HepG2 (cell line): ENCODE data around the gene NEGR1. TPM values are rescaled to one million over a fixed set of nuclear protein-coding genes. Genes with fewer than 3 reads are reported as not detected.

Experiments used
- ATAC-seq: fragments of 200-7000 bp; cut with Tn5 transposase; 3 replicates; pipeline ENCODE4 v1.9.1; 2020; ENCODE audit warnings: mild to moderate bottlenecking, moderate library complexity
- BruUV-seq: library from RNA; stranded (reverse); fragments of 400-500 nt; replicated peaks from 2 replicates; lab custom pipeline; 2021; lab: Mats Ljungman, UMichigan
- CTCF ChIA-PET: fragments of 300-600 bp; formaldehyde crosslinking; extraction: SDS; loops from one replicate; lab custom pipeline; 2021; ENCODE audit warnings: low total read pairs, inconsistent platforms, low intra/inter-chr PET ratio; lab: Yijun Ruan, JAX
- POLR2A ChIA-PET: fragments of 350-600 bp; sonication (Branson Sonifier 250); formaldehyde crosslinking; loops from one replicate; lab custom pipeline; 2020; ENCODE audit warnings: antibody characterized with exemption, inconsistent platforms; lab: Yijun Ruan, JAX
- DNase-seq: peaks from one replicate; pipeline ENCODE4 v3.0.0-alpha.2; 2015; ENCODE audit warnings: low spot score
- FAIRE-seq: peaks from 3 replicates; lab custom pipeline; 2011; peaks lifted over from hg19 to GRCh38; lab: Jason Lieb, UNC
- H2AFZ ChIP-seq: one replicate; pipeline ENCODE4 v1.6.1; 2011; ENCODE audit warnings: low read length, inconsistent platforms
- H3K27ac ChIP-seq: fragments of 300-600 bp; 3 replicates; pipeline ENCODE4 v1.8.0; 2011; ENCODE audit warnings: mixed run types, mild to moderate bottlenecking, mixed read lengths, low read length, inconsistent platforms; ENCODE audit not compliant: insufficient read depth; ENCODE audit errors: extremely low read length
- H3K27me3 ChIP-seq, 2 experiments: fragments of 200-600 bp in 1 of 2; 2 replicates in 1 of 2; 3 replicates in 1 of 2; pipeline versions ENCODE4 v1.6.0 to v1.8.0; 2011; ENCODE audit warnings: low read length in 2 of 2, mild to moderate bottlenecking in 2 of 2, moderate library complexity in 2 of 2, inconsistent platforms in 1 of 2; ENCODE audit not compliant: insufficient read depth in 2 of 2, control insufficient read depth in 1 of 2
- H3K36me3 ChIP-seq, 2 experiments: fragments of 200-600 bp in 1 of 2; replicated peaks in 1 of 2; 2 replicates in 1 of 2; 3 replicates in 1 of 2; pipeline versions ENCODE4 v1.5.1 to v1.8.0; 2011; ENCODE audit warnings: low read length in 2 of 2, inconsistent platforms in 1 of 2; ENCODE audit not compliant: insufficient read depth in 2 of 2, control insufficient read depth in 1 of 2
- H3K4me1 ChIP-seq: 2 replicates; pipeline ENCODE4 v1.5.1; 2012; ENCODE audit warnings: low read length, inconsistent platforms; ENCODE audit not compliant: insufficient read depth
- H3K4me2 ChIP-seq: 2 replicates; pipeline ENCODE4 v1.6.0; 2011; ENCODE audit warnings: low read depth, low read length, inconsistent platforms
- H3K4me3 ChIP-seq, 3 experiments: fragments of 200-600 bp in 1 of 3; sonication (generic), shearing (Covaris generic) in 1 of 3; replicated peaks in 1 of 3; 2 replicates each; pipeline ENCODE4 v1.5.1; 2011 to 2016; ENCODE audit warnings: low read length in 3 of 3, inconsistent platforms in 2 of 3, low read depth in 2 of 3, mild to moderate bottlenecking in 2 of 3, control low read depth in 1 of 3, mixed read lengths in 1 of 3; ENCODE audit not compliant: insufficient read depth in 1 of 3
- H3K79me2 ChIP-seq: one replicate; pipeline ENCODE4 v1.6.1; 2011; ENCODE audit warnings: low read length, inconsistent platforms; ENCODE audit not compliant: insufficient read depth
- H3K9ac ChIP-seq: 2 replicates; pipeline ENCODE4 v1.6.0; 2011; ENCODE audit warnings: mild to moderate bottlenecking, low read depth, low read length, inconsistent platforms; ENCODE audit not compliant: insufficient read depth
- H3K9me3 ChIP-seq: 2 replicates; pipeline ENCODE4 v1.5.1; 2012; ENCODE audit warnings: mild to moderate bottlenecking, low read length
- H4K20me1 ChIP-seq: 2 replicates; pipeline ENCODE4 v1.6.0; 2011; ENCODE audit warnings: inconsistent platforms, mild to moderate bottlenecking, low read length, moderate library complexity; ENCODE audit not compliant: insufficient read depth
- ATF7-NPFF ChIP-seq: sonication (generic); formaldehyde crosslinking; IDR thresholded peaks from 2 replicates; pipeline ENCODE4 v1.8.1; 2023; ENCODE audit warnings: mild to moderate bottlenecking, low read depth, missing genetic modification reagents, moderate library complexity
- EHMT2 ChIP-seq: fragments of 200-600 bp; sonication (generic); IDR thresholded peaks from 2 replicates; pipeline ENCODE4 v1.7.0; 2017; ENCODE audit warnings: antibody characterized with exemption, low read depth, low read length, borderline replicate concordance
- NR2F2 ChIP-seq: IDR thresholded peaks from 2 replicates; pipeline ENCODE4 v1.6.1; 2012; ENCODE audit warnings: low read depth, inconsistent platforms, borderline replicate concordance
- POLR2AphosphoS5 ChIP-seq: IDR thresholded peaks from 2 replicates; pipeline ENCODE4 v1.6.1; 2012; ENCODE audit warnings: low read depth, low read length
- RXRB ChIP-seq: IDR thresholded peaks from 2 replicates; pipeline ENCODE4 v1.6.1; 2016; ENCODE audit warnings: borderline replicate concordance, missing genetic modification reagents, missing compliant biosample characterization
- SMARCC2 ChIP-seq: fragments of 450-650 bp; IDR thresholded peaks from 2 replicates; pipeline ENCODE4 v1.6.1; 2017; ENCODE audit warnings: antibody characterized with exemption, mild to moderate bottlenecking
- ZBTB7B ChIP-seq: sonication (generic); formaldehyde crosslinking; IDR thresholded peaks from 2 replicates; pipeline ENCODE4 v1.4.0; 2020; ENCODE audit warnings: missing genetic modification reagents
- ZNF224 ChIP-seq: sonication (generic); formaldehyde crosslinking; IDR thresholded peaks from 2 replicates; pipeline ENCODE4 v1.5.0; 2020; ENCODE audit warnings: mild to moderate bottlenecking, missing genetic modification reagents
- ZNF234 ChIP-seq: sonication (generic); formaldehyde crosslinking; conservative IDR thresholded peaks from 2 replicates; pipeline ENCODE4 v1.5.1; 2020; ENCODE audit warnings: mild to moderate bottlenecking, missing genetic modification reagents
- ZNF562 ChIP-seq: sonication (generic); formaldehyde crosslinking; IDR thresholded peaks from 2 replicates; pipeline ENCODE4 v1.8.0; 2022; ENCODE audit warnings: missing genetic modification reagents, borderline replicate concordance
- ZNF614 ChIP-seq: IDR thresholded peaks from 2 replicates; pipeline ENCODE4 v1.6.1; 2018; ENCODE audit warnings: missing biosample characterization, missing genetic modification reagents, inconsistent platforms, borderline replicate concordance
- ZNF720 ChIP-seq: sonication (generic); formaldehyde crosslinking; IDR thresholded peaks from 2 replicates; pipeline ENCODE4 v1.4.0; 2020; ENCODE audit warnings: missing genetic modification reagents
- ZNF792 ChIP-seq: IDR thresholded peaks from 2 replicates; pipeline ENCODE4 v1.6.1; 2016
- ZSCAN12 ChIP-seq: sonication (generic); formaldehyde crosslinking; IDR thresholded peaks from 2 replicates; pipeline ENCODE4 v1.9.0; 2021; ENCODE audit warnings: mild to moderate bottlenecking, missing genetic modification reagents
- WGBS: methylation state at CpG from one replicate; pipeline ENCODE4 v1.1.6; 2017; ENCODE audit warnings: low lambda C conversion rate; 5-methylcytosine and 5-hydroxymethylcytosine counted together
- in situ Hi-C: cut with HindIII; loops from 2 replicates; pipeline ENCODE4 v1.10.0; 2017; ENCODE audit warnings: low pct_unique_long_range_greater_than_20kb; ENCODE audit not compliant: extremely low pct_ligation_motif_present
- intact Hi-C: fragments of 100-400 bp; cut with micrococcal nuclease; formaldehyde crosslinking; loops from one replicate; pipeline ENCODE4 v1.10.0; 2022; ENCODE audit not compliant: unreplicated experiment
- polyA plus RNA-seq, 8 experiments: library from polyadenylated mRNA; depleted of rRNA in 3 of 8; stranded (reverse) in 7 of 8; unstranded in 1 of 8; fragments of >200 nt; fragmentation: Illumina TruSeq in 4 of 8; extraction: Trizol in 4 of 8; gene quantifications; 2 replicates each; pipeline versions ENCODE4 v1.2.1 to v1.2.3, GENCODE V29; 2011 to 2016; ENCODE audit warnings: low read depth in 4 of 8, missing spikeins in 1 of 8, mixed read lengths in 1 of 8; ENCODE audit not compliant: insufficient read depth in 1 of 8
- total RNA-seq, 5 experiments: library from RNA; depleted of rRNA; stranded (reverse); fragments of >200 nt; fragmentation: Illumina TruSeq; extraction: Trizol; gene quantifications; 2 replicates each; pipeline ENCODE4 v1.2.3, GENCODE V29; 2016; ENCODE audit warnings: low read depth in 1 of 5

The NEGR1 gene
- total and polyA plus RNA-seq, 2 of the 13 experiments (the other 11 are each of a cell fraction or from before 2014, with no cell fraction given): not detected

DNA sequence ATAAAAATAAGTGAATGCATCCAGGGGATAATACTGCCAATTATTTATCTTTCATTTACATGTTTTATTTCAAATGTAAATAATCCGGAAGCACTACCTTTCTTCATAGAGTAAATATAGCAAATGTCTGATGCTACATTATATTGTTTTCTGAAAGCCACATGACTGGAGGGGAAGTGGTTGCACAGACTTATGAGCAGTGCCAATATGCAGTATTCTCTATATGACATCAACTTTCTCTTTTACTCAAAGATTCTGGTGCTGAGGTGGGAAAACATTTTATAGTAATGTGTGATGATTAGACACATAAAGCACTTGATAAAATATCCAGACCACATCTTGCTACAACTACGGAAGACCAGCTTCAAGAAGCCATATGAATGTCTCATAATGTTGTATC is 314.7 kb downstream of the NEGR1 start (continued):
- TF ChIP-seq EHMT2 (no peak), ZSCAN12 (CRISPR knock-in tag) (no peak)

DNA sequence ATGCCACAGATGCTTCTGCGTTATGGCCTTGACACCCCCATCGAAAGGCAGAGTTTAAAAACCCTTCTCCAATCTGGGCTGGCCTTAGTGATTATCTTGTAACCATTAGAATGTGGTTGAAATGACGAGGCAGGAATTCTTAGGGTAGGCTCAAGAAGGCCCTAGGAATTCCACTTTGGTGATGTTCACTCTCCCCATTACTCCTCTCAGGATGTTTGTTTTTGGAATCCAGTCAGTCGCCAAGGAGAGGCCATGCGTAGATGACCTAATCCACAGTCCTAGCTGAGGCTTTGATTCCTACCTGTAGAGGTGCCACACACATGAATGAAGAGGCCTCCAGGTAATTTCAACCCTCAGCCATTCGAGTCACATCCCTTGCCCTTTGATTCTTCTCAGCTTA is 318.2 kb downstream of the NEGR1 start:
- Histone ChIP-seq H3K9ac (no peak overlapping the region), H3K4me2 (no peak overlapping the region), H3K27me3 (no peaks in the 10 kb centered on the region), H3K27ac (no peak overlapping the region), H3K4me1 (no peaks in the 10 kb centered on the region), H3K9me3 (no peaks in the 10 kb centered on the region), H2AFZ (no peak overlapping the region), H3K4me3 (no peak overlapping the region), H4K20me1 (no peaks in the 10 kb centered on the region), H3K36me3 (no peaks in the 10 kb centered on the region), H3K79me2 (no peaks in the 10 kb centered on the region)
- no TSS peak for BruUV-seq
- in situ Hi-C loops (no loop called here), intact Hi-C loops (no loop called here)
- 10% methylated on average over 6 of the region's 6 CpGs for WGBS
- ATAC-seq (no peak), DNase-seq (no peak), FAIRE-seq (no peak)
- POLR2A ChIA-PET: no interaction called here
- CTCF ChIA-PET: no interaction called here
- TF ChIP-seq POLR2AphosphoS5 (no peak), ZNF234 (CRISPR knock-in tag) (no peak), ATF7-NPFF (no peak), RXRB (CRISPR knock-in tag) (no peak), ZNF792 (CRISPR knock-in tag) (no peak), ZNF224 (CRISPR knock-in tag) (no peak), SMARCC2 (no peak), ZNF562 (CRISPR knock-in tag) (no peak), ZBTB7B (no peak), ZNF614 (no peak), ZNF720 (no peak), NR2F2 (no peak)
- TF ChIP-seq, all 625 proteins: peak for 0
